Natural killer cell (primary cell): ENCODE data around the gene AKAP8L. TPM values are rescaled to one million over a fixed set of nuclear protein-coding genes. Genes with fewer than 3 reads are reported as not detected.

Experiments
- ATAC-seq, 3 donors: fragments of 150-1000 bp in 2 of 3; fragments of 200-7000 bp in 1 of 3; cut with Tn5 transposase; 1 replicate in 1 of 3; 2 replicates in 2 of 3; pipeline ENCODE4 v1.10.0; 2021; ENCODE audit warnings: mild to moderate bottlenecking in 2 of 3, moderate library complexity in 2 of 3
- DNase-seq, 2 donors: peaks; one replicate each; pipeline versions ENCODE4 v3.0.0 to v3.0.0-alpha.2; 2013 to 2021; ENCODE audit warnings: mixed read lengths in 1 of 2
- H3K27ac ChIP-seq: one replicate; pipeline ENCODE4 v1.5.1; 2013; ENCODE audit warnings: mild to moderate bottlenecking, low read length
- H3K27me3 ChIP-seq: one replicate; pipeline ENCODE4 v1.6.1; 2013; ENCODE audit warnings: low read length; ENCODE audit not compliant: control insufficient read depth, insufficient read depth
- H3K36me3 ChIP-seq: one replicate; pipeline ENCODE4 v1.6.1; 2013; ENCODE audit warnings: low read length; ENCODE audit not compliant: control insufficient read depth, insufficient read depth
- H3K4me1 ChIP-seq: one replicate; pipeline ENCODE4 v1.6.1; 2013; ENCODE audit warnings: low read length; ENCODE audit not compliant: control insufficient read depth, insufficient read depth
- H3K4me3 ChIP-seq: one replicate; pipeline ENCODE4 v1.5.1; 2013; ENCODE audit warnings: low read length
- H3K9me3 ChIP-seq: one replicate; pipeline ENCODE4 v1.6.1; 2013; ENCODE audit warnings: low read length; ENCODE audit not compliant: control insufficient read depth, insufficient read depth
- H3K27ac Mint-ChIP-seq, 2 donors: one replicate each; pipeline ENCODE4 v1.8.0; 2022; ENCODE audit warnings: mild to moderate bottlenecking in 2 of 2, mixed read lengths in 2 of 2, moderate library complexity in 1 of 2
- H3K27me3 Mint-ChIP-seq, 2 donors: one replicate each; pipeline ENCODE4 v1.8.0; 2022; ENCODE audit warnings: low read depth in 2 of 2, mixed read lengths in 2 of 2
- H3K36me3 Mint-ChIP-seq: one replicate; pipeline ENCODE4 v1.8.0; 2022; ENCODE audit warnings: mixed read lengths
- H3K4me1 Mint-ChIP-seq, 2 donors: one replicate each; pipeline ENCODE4 v1.8.0; 2022; ENCODE audit warnings: mixed read lengths in 2 of 2
- H3K4me3 Mint-ChIP-seq: one replicate; pipeline ENCODE4 v1.8.0; 2022; ENCODE audit warnings: mild to moderate bottlenecking, moderate library complexity, mixed read lengths
- H3K9me3 Mint-ChIP-seq, 2 donors: one replicate each; pipeline ENCODE4 v1.8.0; 2022; ENCODE audit warnings: mixed read lengths in 2 of 2
- WGBS: methylation state at CpG from one replicate; pipeline ENCODE4 v1.1.7; 2013; ENCODE audit warnings: missing lambda C conversion rate; ENCODE audit not compliant: insufficient coverage; 5-methylcytosine and 5-hydroxymethylcytosine counted together
- intact Hi-C: fragments of 100-400 bp; cut with micrococcal nuclease; formaldehyde crosslinking; loops from one replicate; pipeline ENCODE4 v1.14.2; 2022
- total RNA-seq, 4 donors: library from RNA; stranded (reverse); fragments of 120-200 nt in 1 of 4; gene quantifications; one replicate each; pipeline versions ENCODE4 v1.2.3 to v1.2.4, GENCODE V29; 2013 to 2022
- TF ChIP-seq, protein P1 (sequence below): fragments of 200-600 bp; IDR thresholded peaks from one replicate; pipeline ENCODE4 v1.8.0; 2022; ENCODE audit warnings: antibody characterized with exemption

Gene AKAP8L
- total RNA-seq, 3 donors from 2014 or later (not counting 1 experiment from before 2014, with no cell fraction given): 144 to 174 (median 173) TPM

DNA sequence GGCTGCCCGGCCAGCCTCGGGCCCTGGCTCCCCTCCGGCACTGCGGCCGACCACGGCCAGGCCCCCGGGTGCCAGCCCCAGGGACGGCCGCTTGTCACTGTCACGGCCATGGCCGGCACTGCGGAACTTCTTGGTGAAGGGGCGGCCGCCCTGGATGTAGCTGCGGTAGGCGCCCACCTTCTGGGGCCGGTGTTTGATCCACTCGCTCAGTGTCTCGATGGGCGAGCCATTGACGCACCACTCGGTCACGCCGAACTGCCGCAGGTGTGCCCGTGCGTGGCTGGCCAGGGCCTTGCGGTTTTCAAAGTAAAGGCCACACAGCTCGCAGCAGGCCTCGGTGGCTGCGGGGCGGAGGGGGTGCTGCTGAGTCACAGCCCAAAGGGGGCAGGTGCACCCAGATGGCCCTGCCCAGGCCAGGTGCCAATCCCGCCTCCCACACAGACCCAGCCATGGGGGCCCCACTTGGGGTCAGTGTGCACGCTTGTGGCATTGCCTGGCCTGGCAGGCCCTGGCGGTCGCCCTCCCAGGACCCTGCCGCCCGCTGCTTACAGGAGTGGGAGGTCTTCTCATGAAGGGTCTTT is 6.0 kb upstream of the AKAP8L start:
- H3K4me3 Mint-ChIP-seq: no peak overlapping the region
- H3K4me3 ChIP-seq: no peak overlapping the region
- peaks cover 48% of the 10 kb centered on the region for H3K36me3 ChIP-seq
- peaks cover 0 to 2% of the 10 kb centered on the region in 2 donors for H3K4me1 Mint-ChIP-seq
- no peak overlapping the region for H3K27ac Mint-ChIP-seq
- DNase-seq: no peak
- H3K27me3 ChIP-seq: no peaks in the 10 kb centered on the region
- intact Hi-C loops: no loop called here
- H3K36me3 Mint-ChIP-seq: no peaks in the 10 kb centered on the region
- H3K4me1 ChIP-seq: no peaks in the 10 kb centered on the region
- TF ChIP-seq, protein P1, sequence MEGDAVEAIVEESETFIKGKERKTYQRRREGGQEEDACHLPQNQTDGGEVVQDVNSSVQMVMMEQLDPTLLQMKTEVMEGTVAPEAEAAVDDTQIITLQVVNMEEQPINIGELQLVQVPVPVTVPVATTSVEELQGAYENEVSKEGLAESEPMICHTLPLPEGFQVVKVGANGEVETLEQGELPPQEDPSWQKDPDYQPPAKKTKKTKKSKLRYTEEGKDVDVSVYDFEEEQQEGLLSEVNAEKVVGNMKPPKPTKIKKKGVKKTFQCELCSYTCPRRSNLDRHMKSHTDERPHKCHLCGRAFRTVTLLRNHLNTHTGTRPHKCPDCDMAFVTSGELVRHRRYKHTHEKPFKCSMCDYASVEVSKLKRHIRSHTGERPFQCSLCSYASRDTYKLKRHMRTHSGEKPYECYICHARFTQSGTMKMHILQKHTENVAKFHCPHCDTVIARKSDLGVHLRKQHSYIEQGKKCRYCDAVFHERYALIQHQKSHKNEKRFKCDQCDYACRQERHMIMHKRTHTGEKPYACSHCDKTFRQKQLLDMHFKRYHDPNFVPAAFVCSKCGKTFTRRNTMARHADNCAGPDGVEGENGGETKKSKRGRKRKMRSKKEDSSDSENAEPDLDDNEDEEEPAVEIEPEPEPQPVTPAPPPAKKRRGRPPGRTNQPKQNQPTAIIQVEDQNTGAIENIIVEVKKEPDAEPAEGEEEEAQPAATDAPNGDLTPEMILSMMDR: no peak
- H3K9me3 Mint-ChIP-seq: no peaks in the 10 kb centered on the region
- ATAC-seq: no peak
- H3K27me3 Mint-ChIP-seq: no peaks in the 10 kb centered on the region
- 98% methylated on average over 38 of the region's 38 CpGs for WGBS
- no peaks in the 10 kb centered on the region for H3K9me3 ChIP-seq
- no peak overlapping the region for H3K27ac ChIP-seq

DNA sequence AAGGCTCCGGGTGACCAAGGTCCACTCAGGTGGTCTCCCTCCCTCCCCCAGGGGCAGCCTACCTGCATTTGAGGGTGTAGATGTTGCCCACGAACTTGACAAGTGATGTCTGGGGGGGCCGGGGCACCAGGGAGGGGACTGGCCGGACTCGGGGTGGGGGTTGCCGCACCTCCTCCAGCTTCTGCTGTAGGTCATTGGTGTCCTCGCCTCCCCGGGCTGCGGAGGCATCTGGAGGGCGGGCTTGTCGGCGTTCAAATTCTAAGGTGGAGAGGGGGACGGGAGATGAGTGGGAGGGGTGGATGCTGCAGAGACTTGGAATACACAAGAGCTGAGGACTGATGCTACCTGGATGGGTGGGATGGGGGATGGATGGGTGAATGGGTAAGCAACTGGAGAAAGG is 5.3 kb upstream of the AKAP8L start:
- Mint-ChIP-seq H3K27ac (no peak overlapping the region), H3K4me3 (no peak overlapping the region), H3K4me1 (peaks cover 7 to 8% of the 10 kb centered on the region in 2 donors), H3K36me3 (no peaks in the 10 kb centered on the region), H3K9me3 (no peaks in the 10 kb centered on the region), H3K27me3 (no peaks in the 10 kb centered on the region)
- Histone ChIP-seq H3K36me3 (peaks cover 43% of the 10 kb centered on the region), H3K27ac (no peak overlapping the region), H3K4me1 (peaks cover 6% of the 10 kb centered on the region), H3K27me3 (no peaks in the 10 kb centered on the region), H3K4me3 (no peak overlapping the region), H3K9me3 (no peaks in the 10 kb centered on the region)
- 98% methylated on average over 13 of the region's 13 CpGs for WGBS
- intact Hi-C loops: no loop called here
- ATAC-seq (no peak), DNase-seq (no peak)
- TF ChIP-seq, protein P1: no peak

DNA sequence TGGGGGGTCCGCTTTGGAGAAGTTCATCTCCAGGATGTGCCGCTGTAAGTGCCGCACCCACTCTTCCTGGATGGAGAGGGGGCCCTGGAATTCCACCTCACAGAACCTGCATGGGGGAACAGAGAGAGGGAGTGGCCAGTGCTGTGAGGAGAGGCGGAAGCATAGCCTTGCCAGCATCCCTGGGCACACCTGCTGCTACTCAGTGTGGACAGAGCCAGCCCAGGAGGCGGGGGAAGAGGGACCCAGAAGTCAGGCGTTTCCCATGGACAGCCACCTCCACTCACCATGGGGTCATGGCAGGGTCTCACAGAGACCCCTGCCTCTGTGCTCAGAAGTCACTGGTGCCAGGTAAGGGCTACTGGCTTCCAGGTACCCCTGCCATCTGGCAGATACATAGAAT is 4.3 kb upstream of the AKAP8L start:
- Histone ChIP-seq H3K4me3 (no peak overlapping the region), H3K36me3 (peaks cover 42% of the 10 kb centered on the region), H3K9me3 (no peaks in the 10 kb centered on the region), H3K27me3 (no peaks in the 10 kb centered on the region), H3K27ac (no peak overlapping the region), H3K4me1 (peaks cover 10% of the 10 kb centered on the region)
- no peaks in the 10 kb centered on the region for H3K9me3 Mint-ChIP-seq
- H3K4me1 Mint-ChIP-seq: peaks cover 13 to 18% of the 10 kb centered on the region in 2 donors
- no peak for ATAC-seq
- no peak overlapping the region for H3K27ac Mint-ChIP-seq
- no peaks in the 10 kb centered on the region for H3K27me3 Mint-ChIP-seq
- TF ChIP-seq, protein P1: no peak
- WGBS: over 99% methylated on average over 6 of the region's 6 CpGs
- intact Hi-C loops: no loop called here
- no peaks in the 10 kb centered on the region for H3K36me3 Mint-ChIP-seq
- no peak for DNase-seq
- no peak overlapping the region for H3K4me3 Mint-ChIP-seq
